ENCODE data around the gene CIAO2B.
"Not testable (repeated sequence)": the region's sequence is repeated elsewhere in the genome, so short reads cannot be mapped to it uniquely, and the experiment has no call there.

Gene CIAO2B

DNA sequence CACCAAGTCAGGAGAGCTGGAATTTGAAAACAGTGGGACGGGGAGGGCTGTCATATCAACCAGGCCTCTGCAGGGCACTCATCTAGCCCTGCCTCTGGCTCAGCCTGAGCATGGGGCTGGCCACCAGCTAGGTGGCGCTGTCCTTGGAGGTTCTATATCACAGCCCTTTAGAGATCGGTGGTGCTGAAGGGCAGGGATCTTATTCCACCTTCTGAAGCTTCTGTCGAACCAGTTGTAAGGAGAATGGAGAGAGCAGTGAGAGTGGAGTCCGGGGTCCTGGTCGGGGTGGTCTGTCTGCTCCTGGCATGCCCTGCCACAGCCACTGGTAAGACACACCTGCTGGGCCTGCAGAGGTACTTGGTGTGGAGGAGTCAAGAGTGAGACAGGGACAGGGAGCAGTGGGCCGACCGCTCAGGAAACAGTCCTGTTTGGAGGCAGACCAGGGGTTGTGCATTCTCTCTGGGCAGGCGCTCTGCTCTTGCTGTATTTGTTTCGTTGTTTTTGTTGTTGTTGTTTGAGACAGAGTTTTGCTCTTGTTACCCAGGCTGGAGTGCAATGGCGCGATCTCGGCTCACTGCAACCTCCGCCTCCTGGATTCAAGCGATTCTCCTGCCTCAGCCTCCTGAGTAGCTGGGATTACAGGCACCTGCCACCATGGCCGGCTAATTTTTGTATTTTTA is 27.0 kb upstream of the CIAO2B start, which contains the start of gene CES3:
CES3 (plus strand) TSS at position 202 of the 680 bp plus-strand sequence; CDS start at position 244, 42 bp downstream.
- peak; percentile 71 for DNase-seq (ENCODE audit: low read depth)
- H3K4me3 ChIP-seq (replicated peaks; ENCODE audit: low read depth, low read length) = no peak within 1 kb of the TSS
- peak; percentile 81 for TF ChIP-seq CTCF (IDR thresholded peaks at IDR 0.05; ENCODE audit: low read length, missing control alignments)

- H3K4me3 ChIP-seq (replicated peaks; ENCODE audit: low read depth, low read length) = no peak overlapping the region
- TF ChIP-seq CTCF (IDR thresholded peaks at IDR 0.05; ENCODE audit: low read length, missing control alignments) = no peak
- DNase-seq (ENCODE audit: low read depth) = no peak
These were observed 26.1 kb upstream of the CIAO2B start for GRCh38 chr16:66960270-66960669.

GRCh38 chr16:66959704-66960161 is 25.5 kb upstream of the CIAO2B start:
- no peak overlapping the region for H3K4me3 ChIP-seq (replicated peaks; ENCODE audit: low read depth, low read length)
- DNase-seq (ENCODE audit: low read depth) = no peak
- no peak for TF ChIP-seq CTCF (IDR thresholded peaks at IDR 0.05; ENCODE audit: low read length, missing control alignments)

- TF ChIP-seq CTCF (IDR thresholded peaks at IDR 0.05; ENCODE audit: low read length, missing control alignments) = no peak
- H3K4me3 ChIP-seq (replicated peaks; ENCODE audit: low read depth, low read length) = no peak overlapping the region
- DNase-seq (ENCODE audit: low read depth) = no peak
These were observed 24.9 kb upstream of the CIAO2B start for GRCh38 chr16:66958857-66959703.

- not testable (repeated sequence) for H3K4me3 ChIP-seq (replicated peaks; ENCODE audit: low read depth, low read length); DNase-seq (ENCODE audit: low read depth)
These were observed 21.9 kb upstream of the CIAO2B start for GRCh38 chr16:66956154-66956457.

DNA sequence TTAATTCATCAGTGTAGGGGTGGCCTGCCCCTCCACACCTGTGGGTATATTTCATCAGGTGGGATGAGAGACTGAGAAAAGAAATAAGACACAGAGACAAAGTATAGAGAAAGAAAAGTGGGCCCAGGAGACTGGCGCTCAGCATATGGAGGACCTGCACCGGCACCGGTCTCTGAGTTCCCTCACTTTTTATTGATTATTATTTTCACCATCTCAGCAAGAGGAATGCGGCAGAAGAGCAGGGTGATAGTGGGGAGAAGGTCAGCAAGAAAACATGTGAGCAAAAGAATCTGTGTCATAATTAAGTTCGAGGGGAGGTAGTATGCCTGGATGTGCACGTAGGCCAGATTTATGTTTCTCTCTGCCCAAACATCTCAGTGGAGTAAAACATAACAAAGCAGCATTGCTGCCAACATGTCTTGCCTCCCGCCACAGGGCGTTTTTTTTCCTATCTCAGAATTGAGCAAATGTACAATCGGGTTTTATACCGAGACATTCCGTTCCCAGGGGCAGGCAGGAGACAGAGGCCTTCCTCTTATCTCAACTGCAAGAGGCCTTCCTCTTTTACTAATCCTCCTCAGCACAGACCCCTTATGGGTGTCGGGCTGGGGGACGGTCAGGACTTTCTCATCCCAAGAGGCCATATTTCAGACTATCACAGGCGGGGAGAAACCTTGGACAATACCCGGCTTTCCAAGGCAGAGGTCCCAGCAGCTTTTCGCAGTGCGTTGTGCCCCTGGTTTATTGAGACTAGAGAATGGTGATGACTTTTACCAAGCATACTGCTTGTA is 21.4 kb upstream of the CIAO2B start:
- not testable (repeated sequence) for DNase-seq (ENCODE audit: low read depth); H3K4me3 ChIP-seq (replicated peaks; ENCODE audit: low read depth, low read length)

- H3K4me3 ChIP-seq (replicated peaks; ENCODE audit: low read depth, low read length) = no peak overlapping the region
- peak; percentile 84 for DNase-seq (ENCODE audit: low read depth)
- TF ChIP-seq CTCF (IDR thresholded peaks at IDR 0.05; ENCODE audit: low read length, missing control alignments) = peak; percentile 90
These were observed 20.0 kb upstream of the CIAO2B start for GRCh38 chr16:66954097-66954659.
